Ishikawa (cell line): ENCODE measurements around the gene CLRN3.

ENCODE experiments used
- FOXM1 ChIP-seq: IDR thresholded peaks from 2 replicates; pipeline ENCODE4 v1.6.1; 2012; ENCODE audit warnings: low read depth, borderline replicate concordance
- RAD21 ChIP-seq: IDR thresholded peaks from 2 replicates; pipeline ENCODE4 v1.6.1; 2012; ENCODE audit warnings: low read depth
- REST ChIP-seq: IDR thresholded peaks from 2 replicates; pipeline ENCODE4 v1.6.1; 2012; ENCODE audit warnings: low read depth, mild to moderate bottlenecking
- TAF1 ChIP-seq: IDR thresholded peaks from 2 replicates; pipeline ENCODE4 v1.6.1; 2012; ENCODE audit warnings: low read depth, mild to moderate bottlenecking
- YY1 ChIP-seq: IDR thresholded peaks from 2 replicates; pipeline ENCODE4 v1.6.1; 2012; ENCODE audit warnings: low read depth
- TF ChIP-seq, protein P1 (sequence below): IDR thresholded peaks from 2 replicates; pipeline ENCODE4 v1.6.1; 2012

GRCh38 chr10:127836176-127836575 lies 56.6 kb downstream of the CLRN3 start:
- TF ChIP-seq FOXM1 (no peak), REST (no peak), YY1 (no peak), TAF1 (no peak), RAD21 (no peak)
- TF ChIP-seq, protein P1, sequence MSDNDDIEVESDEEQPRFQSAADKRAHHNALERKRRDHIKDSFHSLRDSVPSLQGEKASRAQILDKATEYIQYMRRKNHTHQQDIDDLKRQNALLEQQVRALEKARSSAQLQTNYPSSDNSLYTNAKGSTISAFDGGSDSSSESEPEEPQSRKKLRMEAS: no peak
